GM21367 (cell line): ENCODE measurements around the gene GCDH.
"Not testable (repeated sequence)": the region's sequence is repeated elsewhere in the genome, so short reads cannot be mapped to it uniquely, and the experiment has no call there.

ENCODE experiments used
- ATAC-seq: cut with Tn5 transposase; IDR thresholded peaks from one replicate; pipeline ENCODE4 v1.9.1; 2021; ENCODE audit not compliant: unreplicated experiment

GCDH gene

GRCh38 chr19:12872255-12872654 is 18.7 kb upstream of the GCDH start:
- no peak for ATAC-seq

GRCh38 chr19:12872941-12873890 is 17.7 kb upstream of the GCDH start:
- ATAC-seq = no peak

GRCh38 chr19:12873891-12874745 is 16.8 kb upstream of the GCDH start:
- ATAC-seq = no peak

GRCh38 chr19:12875086-12875485 is 15.9 kb upstream of the GCDH start:
- ATAC-seq = no peak

GRCh38 chr19:12880551-12881171 is 10.3 kb upstream of the GCDH start:
- peak; percentile 15 for ATAC-seq

GRCh38 chr19:12881172-12881808 is 9.7 kb upstream of the GCDH start, which contains the start of gene DNASE2:
Gene DNASE2 (minus strand): TSS chr19:12881449. CDS start chr19:12881375, 74 bp downstream.
- peak; percentile 74 for ATAC-seq

- no peak for ATAC-seq
These were observed 8.4 kb upstream of the GCDH start for GRCh38 chr19:12882589-12882988.

- no peak for ATAC-seq
These were observed 6.8 kb upstream of the GCDH start for GRCh38 chr19:12884202-12884601.

- no peak for ATAC-seq
These were observed 6.4 kb upstream of the GCDH start for GRCh38 chr19:12884627-12884925.

- ATAC-seq = no peak
These were observed 5.8 kb upstream of the GCDH start for GRCh38 chr19:12884926-12885748.

- no peak for ATAC-seq
These were observed 5.0 kb upstream of the GCDH start for GRCh38 chr19:12885749-12886650.

GRCh38 chr19:12886651-12886968 is 4.3 kb upstream of the GCDH start:
- ATAC-seq = no peak

GRCh38 chr19:12886969-12887747 is 3.8 kb upstream of the GCDH start, which contains the start of gene KLF1:
Gene KLF1 (minus strand): TSS chr19:12887201. CDS start chr19:12887140, 61 bp downstream.
- ATAC-seq = no peak

- no peak for ATAC-seq
These were observed 2.9 kb upstream of the GCDH start for GRCh38 chr19:12888006-12888603.

- not testable (repeated sequence) for ATAC-seq
These were observed 617 bp upstream of the GCDH start for GRCh38 chr19:12890299-12890786.

- ATAC-seq = no peak
These were observed 627 bp downstream of the GCDH start for GRCh38 chr19:12891553-12892021.

- no peak for ATAC-seq
These were observed 2.6 kb downstream of the GCDH start for GRCh38 chr19:12893582-12893981.

- no peak for ATAC-seq
These were observed 5.5 kb downstream of the GCDH start for GRCh38 chr19:12896460-12896859.
